Non-pigmented ciliary epithelial cell (primary cell): ENCODE data around the gene BATF3.

ENCODE experiments used
- DNase-seq: peaks from one replicate; pipeline ENCODE4 v3.0.0-alpha.2; 2010; ENCODE audit warnings: low read depth

Gene BATF3

GRCh38 chr1:212684521-212685090, 15.0 kb downstream of the BATF3 start:
- DNase-seq = no peak

GRCh38 chr1:212684076-212684475, 15.6 kb downstream of the BATF3 start:
- no peak for DNase-seq

- no peak for DNase-seq
Measured at GRCh38 chr1:212683357-212683722, 16.3 kb downstream of the BATF3 start.

GRCh38 chr1:212680680-212681389, 18.8 kb downstream of the BATF3 start:
- DNase-seq = no peak

GRCh38 chr1:212678456-212679410, 20.9 kb downstream of the BATF3 start:
- no peak for DNase-seq

GRCh38 chr1:212677573-212677972, 22.1 kb downstream of the BATF3 start:
- DNase-seq = no peak

GRCh38 chr1:212677136-212677535, 22.5 kb downstream of the BATF3 start:
- no peak for DNase-seq

- DNase-seq = no peak
Measured at GRCh38 chr1:212675675-212676074, 24.0 kb downstream of the BATF3 start.

- DNase-seq = no peak
Measured at GRCh38 chr1:212674872-212675271, 24.8 kb downstream of the BATF3 start.

GRCh38 chr1:212671342-212672031, 28.2 kb downstream of the BATF3 start:
- DNase-seq = no peak

GRCh38 chr1:212670882-212671281, 28.8 kb downstream of the BATF3 start:
- no peak for DNase-seq

GRCh38 chr1:212670301-212670700, 29.3 kb downstream of the BATF3 start:
- no peak for DNase-seq

- DNase-seq = no peak
Measured at GRCh38 chr1:212669600-212669999, 30.0 kb downstream of the BATF3 start.

- no peak for DNase-seq
Measured at GRCh38 chr1:212669102-212669501, 30.5 kb downstream of the BATF3 start.

GRCh38 chr1:212668477-212668876, 31.2 kb downstream of the BATF3 start:
- DNase-seq = no peak

- DNase-seq = peak; percentile 85
Measured at GRCh38 chr1:212667223-212668139, 32.2 kb downstream of the BATF3 start.

- no peak for DNase-seq
Measured at GRCh38 chr1:212666116-212666775, 33.4 kb downstream of the BATF3 start.

GRCh38 chr1:212665241-212666115, 34.2 kb downstream of the BATF3 start:
- peak; percentile 32 for DNase-seq

- no peak for DNase-seq
Measured at GRCh38 chr1:212664409-212665199, 35.0 kb downstream of the BATF3 start.
